Thoracic aorta (tissue), 2 donors: ENCODE results near the gene DCHS2. TPM values are rescaled to one million over a fixed set of nuclear protein-coding genes. Genes with fewer than 3 reads are reported as not detected.

Experiments used
- ATAC-seq: fragments of 150-250 bp; one replicate; pipeline ENCODE4 v1.8.0; 2017; ENCODE audit warnings: low read depth; ENCODE audit not compliant: insufficient number of reproducible peaks, low FRiP score
- DNase-seq: peaks from one replicate; pipeline ENCODE4 v3.0.0-alpha.2; 2020; ENCODE audit warnings: low spot score
- H3K27ac ChIP-seq, 2 donors: fragments of 200-600 bp; sonication (generic); 1 replicate in 1 of 2; 2 replicates in 1 of 2; pipeline ENCODE4 v1.5.1; 2016; ENCODE audit warnings: mild to moderate bottlenecking in 2 of 2, moderate library complexity in 2 of 2
- H3K27me3 ChIP-seq: fragments of 200-600 bp; sonication (generic); replicated peaks from 2 replicates; pipeline ENCODE4 v1.6.0; 2016; ENCODE audit warnings: mild to moderate bottlenecking; ENCODE audit not compliant: insufficient read depth
- H3K36me3 ChIP-seq: fragments of 200-600 bp; sonication (generic); one replicate; pipeline ENCODE4 v1.5.1; 2016
- H3K4me1 ChIP-seq, 2 donors: fragments of 200-600 bp; sonication (generic); 1 replicate in 1 of 2; 2 replicates in 1 of 2; pipeline versions ENCODE4 v1.5.1 to v1.6.0; 2016; ENCODE audit warnings: low read depth in 2 of 2, mild to moderate bottlenecking in 1 of 2; ENCODE audit not compliant: control insufficient read depth in 1 of 2
- H3K4me3 ChIP-seq: fragments of 200-600 bp; sonication (generic); 2 replicates; pipeline ENCODE4 v1.5.1; 2016; ENCODE audit warnings: mild to moderate bottlenecking
- H3K9me3 ChIP-seq: fragments of 200-600 bp; sonication (generic); 2 replicates; pipeline ENCODE4 v1.5.1; 2016
- CTCF ChIP-seq: fragments of 200-600 bp; sonication (generic); IDR thresholded peaks from one replicate; pipeline ENCODE4 v1.5.1; 2019; ENCODE audit warnings: antibody characterized with exemption
- total RNA-seq, 2 donors: library from RNA; depleted of rRNA; stranded (reverse); fragments of >200 nt; gene quantifications; one replicate each; pipeline versions ENCODE4 v1.1.0 to v1.2.3, GENCODE V29; 2016

DCHS2 gene
- total RNA-seq, 2 donors from 2014 or later: 0.35 TPM; not detected in 1

GRCh38 chr4:154315741-154316140, 175.9 kb downstream of the DCHS2 start:
- DNase-seq (no peak), ATAC-seq (no peak)
- no peaks in the 10 kb centered on the region for H3K36me3 ChIP-seq
- no peaks in the 10 kb centered on the region for H3K4me1 ChIP-seq
- no peak overlapping the region for H3K4me3 ChIP-seq
- no peak overlapping the region for H3K27ac ChIP-seq
- H3K27me3 ChIP-seq: no peaks in the 10 kb centered on the region
- no peak for TF ChIP-seq CTCF
- no peaks in the 10 kb centered on the region for H3K9me3 ChIP-seq

DNA sequence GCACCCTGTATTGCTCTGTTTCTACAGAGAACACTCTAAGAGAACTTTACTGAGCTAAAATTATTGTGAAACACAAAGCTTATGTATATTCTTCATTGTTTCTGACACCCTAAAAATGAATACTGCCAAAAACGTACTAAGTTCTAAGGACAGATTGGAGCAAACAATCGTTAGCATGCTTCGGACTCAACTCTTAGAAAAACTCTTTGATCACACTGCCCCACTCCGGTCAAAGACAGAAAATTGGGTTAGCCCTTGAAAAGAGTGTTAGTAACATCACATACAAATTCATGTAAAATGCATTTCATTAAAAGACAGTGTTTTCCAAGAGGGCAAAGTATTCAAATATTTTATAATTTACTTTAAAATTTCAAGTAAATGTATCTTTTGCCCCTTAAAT, 177.4 kb downstream of the DCHS2 start:
- Histone ChIP-seq H3K27me3 (no peaks in the 10 kb centered on the region), H3K27ac (no peak overlapping the region), H3K4me3 (no peak overlapping the region), H3K36me3 (no peaks in the 10 kb centered on the region), H3K9me3 (no peaks in the 10 kb centered on the region), H3K4me1 (no peaks in the 10 kb centered on the region)
- no peak for ATAC-seq
- DNase-seq: no peak
- no peak for TF ChIP-seq CTCF

GRCh38 chr4:154313004-154313585, 178.5 kb downstream of the DCHS2 start:
- Histone ChIP-seq H3K9me3 (no peaks in the 10 kb centered on the region), H3K4me1 (no peaks in the 10 kb centered on the region), H3K27me3 (no peaks in the 10 kb centered on the region), H3K4me3 (no peak overlapping the region), H3K36me3 (no peaks in the 10 kb centered on the region), H3K27ac (no peak overlapping the region)
- no peak for DNase-seq
- no peak for ATAC-seq
- no peak for TF ChIP-seq CTCF

DNA sequence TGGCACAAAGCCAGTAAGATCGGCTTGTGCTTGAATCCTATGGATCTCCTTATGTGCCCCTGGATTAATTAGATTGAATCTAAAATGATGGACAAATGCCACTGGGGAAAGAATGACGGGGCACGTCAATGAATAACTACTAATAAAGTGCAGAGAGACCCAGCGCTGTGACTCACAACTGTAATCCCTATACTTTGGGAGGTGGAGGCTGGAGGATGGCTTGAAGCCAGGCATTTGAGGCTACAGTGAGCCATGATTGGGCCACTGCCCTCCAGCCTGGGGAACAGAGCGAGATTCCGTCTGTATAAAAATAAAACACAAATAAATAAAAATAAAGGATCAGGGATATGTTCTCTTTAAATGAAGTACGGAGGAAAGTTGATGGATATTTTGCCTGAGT, 179.4 kb downstream of the DCHS2 start:
- Histone ChIP-seq H3K4me1 (no peaks in the 10 kb centered on the region), H3K4me3 (no peak overlapping the region), H3K27me3 (no peaks in the 10 kb centered on the region), H3K36me3 (no peaks in the 10 kb centered on the region), H3K9me3 (no peaks in the 10 kb centered on the region), H3K27ac (no peak overlapping the region)
- ATAC-seq: no peak
- DNase-seq: no peak
- no peak for TF ChIP-seq CTCF

DNA sequence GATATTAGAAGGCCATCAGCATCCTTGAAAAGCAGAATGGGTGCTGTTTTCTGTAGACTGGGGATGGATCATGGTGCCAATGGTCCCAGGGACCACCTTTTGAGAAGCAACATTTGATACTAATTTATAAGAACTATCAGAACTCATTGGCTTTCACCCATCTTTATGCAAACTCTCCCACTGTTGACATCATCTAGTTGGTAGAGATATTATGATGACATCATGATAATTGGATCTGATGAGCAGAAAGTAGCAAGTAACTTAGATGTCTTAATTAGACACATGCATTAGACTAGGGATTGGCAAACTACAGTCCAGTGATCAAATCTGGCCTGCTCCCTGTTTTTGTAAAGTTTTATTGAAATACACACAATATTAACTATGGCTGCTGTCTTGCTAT, 181.0 kb downstream of the DCHS2 start:
- no peaks in the 10 kb centered on the region for H3K27me3 ChIP-seq
- H3K36me3 ChIP-seq: no peaks in the 10 kb centered on the region
- TF ChIP-seq CTCF: no peak
- no peak overlapping the region for H3K4me3 ChIP-seq
- DNase-seq (no peak), ATAC-seq (no peak)
- no peaks in the 10 kb centered on the region for H3K4me1 ChIP-seq
- no peaks in the 10 kb centered on the region for H3K9me3 ChIP-seq
- H3K27ac ChIP-seq: no peak overlapping the region
